SJCRH30 (cell line): ENCODE measurements around the gene TRIM60. TPM values are rescaled to one million over a fixed set of nuclear protein-coding genes. Genes with fewer than 3 reads are reported as not detected.
A peak's percentile ranks its signal among the peaks of the same experiment; 100 is the strongest.
"Not testable (repeated sequence)": the region's sequence is repeated elsewhere in the genome, so short reads cannot be mapped to it uniquely, and the experiment has no call there.

ENCODE experiments used
- DNase-seq, 2 experiments: peaks; one replicate each; pipeline ENCODE4 v3.0.0-alpha.2; 2015 to 2020
- H3K27ac ChIP-seq: fragments of 250-450 bp; sonication (Bioruptor Pico); 2 replicates; pipeline ENCODE4 v1.5.1; 2020; ENCODE audit warnings: mild to moderate bottlenecking, moderate library complexity
- H3K27me3 ChIP-seq: fragments of 250-450 bp; sonication (Bioruptor Pico); 2 replicates; pipeline ENCODE4 v1.5.1; 2020; ENCODE audit warnings: mild to moderate bottlenecking, moderate library complexity
- H3K36me3 ChIP-seq: fragments of 250-450 bp; sonication (Bioruptor Pico); 2 replicates; pipeline ENCODE4 v1.5.1; 2020; ENCODE audit warnings: mild to moderate bottlenecking, moderate library complexity
- H3K4me1 ChIP-seq: fragments of 250-450 bp; sonication (Bioruptor Pico); 2 replicates; pipeline ENCODE4 v1.5.1; 2020; ENCODE audit warnings: mild to moderate bottlenecking, moderate library complexity
- H3K4me3 ChIP-seq: fragments of 250-450 bp; sonication (Bioruptor Pico); 2 replicates; pipeline ENCODE4 v1.5.1; 2020; ENCODE audit warnings: mild to moderate bottlenecking, moderate library complexity
- H3K9me3 ChIP-seq: fragments of 250-450 bp; sonication (Bioruptor Pico); replicated peaks from 2 replicates; pipeline ENCODE4 v1.5.1; 2020; ENCODE audit warnings: mild to moderate bottlenecking, moderate library complexity
- total RNA-seq: library from RNA; depleted of rRNA; stranded (reverse); fragments of >200 nt; shearing (Covaris generic); gene quantifications from 2 replicates; pipeline ENCODE4 v1.2.3, GENCODE V29; 2014; rRNA removed

The TRIM60 gene
- not detected in 2 replicates for total RNA-seq

- Histone ChIP-seq H3K36me3 (no peaks in the 10 kb centered on the region), H3K27me3 (no peaks in the 10 kb centered on the region), H3K4me3 (no peak within 1 kb of the TSS), H3K4me1 (no peaks in the 10 kb centered on the region), H3K27ac (no peak within 1 kb of the TSS), H3K9me3 (no peaks in the 10 kb centered on the region)
- DNase-seq: no peak
Measured at GRCh38 chr4:165031436-165032211, at the start of gene TRIM60. TSS of gene TRIM60 (plus strand) at chr4:165031999. CDS start at chr4:165040073, 8,074 bp downstream.

GRCh38 chr4:164989471-164989870 lies 42.3 kb upstream of the TRIM60 start:
- H3K4me1 ChIP-seq: peaks cover 14% of the 10 kb centered on the region; the same call in 1 of the 2 replicates
- peak in 1 of 2 experiments; percentile 39 for DNase-seq
- no peaks in the 10 kb centered on the region for H3K9me3 ChIP-seq
- H3K27ac ChIP-seq: no peak overlapping the region
- no peak overlapping the region for H3K4me3 ChIP-seq
- H3K36me3 ChIP-seq: no peaks in the 10 kb centered on the region
- H3K27me3 ChIP-seq: no peaks in the 10 kb centered on the region

GRCh38 chr4:164990786-164991185 lies 41.0 kb upstream of the TRIM60 start:
- not testable (repeated sequence) for H3K9me3 ChIP-seq, H3K27ac ChIP-seq, DNase-seq, H3K4me3 ChIP-seq, H3K27me3 ChIP-seq, H3K36me3 ChIP-seq
- H3K4me1 ChIP-seq: peaks cover 14% of the 10 kb centered on the region; the same call in 1 of the 2 replicates

GRCh38 chr4:164996123-164996522 lies 35.7 kb upstream of the TRIM60 start:
- H3K27me3 ChIP-seq, DNase-seq, H3K4me3 ChIP-seq, H3K9me3 ChIP-seq, H3K4me1 ChIP-seq, H3K27ac ChIP-seq, H3K36me3 ChIP-seq: not testable (repeated sequence)

GRCh38 chr4:164997324-164997723 lies 34.5 kb upstream of the TRIM60 start:
- peak; percentile 24 to 27 for DNase-seq
- no peaks in the 10 kb centered on the region for H3K9me3 ChIP-seq

GRCh38 chr4:164997941-164998340 lies 33.9 kb upstream of the TRIM60 start:
- Histone ChIP-seq H3K27ac (no peak overlapping the region), H3K4me3 (no peak overlapping the region), H3K27me3 (no peaks in the 10 kb centered on the region), H3K9me3 (no peaks in the 10 kb centered on the region), H3K4me1 (no peaks in the 10 kb centered on the region), H3K36me3 (no peaks in the 10 kb centered on the region)
- no peak for DNase-seq

More at GRCh38 chr4:164997324-164997723, 34.5 kb upstream of the TRIM60 start:
- no peaks in the 10 kb centered on the region for H3K36me3 ChIP-seq
- no peak overlapping the region for H3K4me3 ChIP-seq
- H3K27me3 ChIP-seq: no peaks in the 10 kb centered on the region
- no peaks in the 10 kb centered on the region for H3K4me1 ChIP-seq
- no peak overlapping the region for H3K27ac ChIP-seq

GRCh38 chr4:164998526-164999080 lies 33.2 kb upstream of the TRIM60 start:
- DNase-seq, H3K36me3 ChIP-seq, H3K27ac ChIP-seq, H3K27me3 ChIP-seq, H3K4me1 ChIP-seq, H3K9me3 ChIP-seq, H3K4me3 ChIP-seq: not testable (repeated sequence)

GRCh38 chr4:165001957-165002356 lies 29.8 kb upstream of the TRIM60 start:
- DNase-seq, H3K27ac ChIP-seq, H3K36me3 ChIP-seq, H3K4me1 ChIP-seq, H3K9me3 ChIP-seq, H3K27me3 ChIP-seq, H3K4me3 ChIP-seq: not testable (repeated sequence)

GRCh38 chr4:165005352-165005925 lies 26.4 kb upstream of the TRIM60 start:
- DNase-seq: no peak
- no peak overlapping the region for H3K4me3 ChIP-seq
- no peaks in the 10 kb centered on the region for H3K36me3 ChIP-seq
- H3K4me1 ChIP-seq: no peaks in the 10 kb centered on the region
- no peaks in the 10 kb centered on the region for H3K27me3 ChIP-seq
- no peaks in the 10 kb centered on the region for H3K9me3 ChIP-seq
- H3K27ac ChIP-seq: no peak overlapping the region

GRCh38 chr4:165006456-165006855 lies 25.3 kb upstream of the TRIM60 start:
- H3K9me3 ChIP-seq: no peaks in the 10 kb centered on the region
- H3K4me3 ChIP-seq: no peak overlapping the region
- H3K36me3 ChIP-seq: no peaks in the 10 kb centered on the region
- no peak overlapping the region for H3K27ac ChIP-seq
- no peak for DNase-seq
- no peaks in the 10 kb centered on the region for H3K27me3 ChIP-seq
- H3K4me1 ChIP-seq: no peaks in the 10 kb centered on the region

- H3K9me3 ChIP-seq: no peaks in the 10 kb centered on the region
- H3K4me1 ChIP-seq: no peaks in the 10 kb centered on the region
- H3K4me3 ChIP-seq: no peak overlapping the region
- H3K27me3 ChIP-seq: no peaks in the 10 kb centered on the region
- H3K36me3 ChIP-seq: no peaks in the 10 kb centered on the region
- H3K27ac ChIP-seq: no peak overlapping the region
- no peak for DNase-seq
Measured at GRCh38 chr4:165006886-165007285, 24.9 kb upstream of the TRIM60 start.

- H3K27me3 ChIP-seq: no peaks in the 10 kb centered on the region
- DNase-seq: no peak
Measured at GRCh38 chr4:165009493-165010227, 22.1 kb upstream of the TRIM60 start.

GRCh38 chr4:165010487-165010886 lies 21.3 kb upstream of the TRIM60 start:
- no peaks in the 10 kb centered on the region for H3K27me3 ChIP-seq
- no peak overlapping the region for H3K27ac ChIP-seq
- no peak overlapping the region for H3K4me3 ChIP-seq
- no peaks in the 10 kb centered on the region for H3K4me1 ChIP-seq
- H3K36me3 ChIP-seq: no peaks in the 10 kb centered on the region
- no peaks in the 10 kb centered on the region for H3K9me3 ChIP-seq
- no peak for DNase-seq

More at GRCh38 chr4:165009493-165010227, 22.1 kb upstream of the TRIM60 start:
- no peaks in the 10 kb centered on the region for H3K36me3 ChIP-seq
- H3K27ac ChIP-seq: no peak overlapping the region
- no peaks in the 10 kb centered on the region for H3K9me3 ChIP-seq
- H3K4me3 ChIP-seq: no peak overlapping the region
- H3K4me1 ChIP-seq: no peaks in the 10 kb centered on the region

GRCh38 chr4:165010991-165011390 lies 20.8 kb upstream of the TRIM60 start:
- no peak for DNase-seq
- Histone ChIP-seq H3K36me3 (no peaks in the 10 kb centered on the region), H3K4me1 (no peaks in the 10 kb centered on the region)

GRCh38 chr4:165011403-165011802 lies 20.4 kb upstream of the TRIM60 start:
- no peak for DNase-seq
- Histone ChIP-seq H3K4me1 (no peaks in the 10 kb centered on the region), H3K4me3 (no peak overlapping the region), H3K36me3 (no peaks in the 10 kb centered on the region), H3K9me3 (no peaks in the 10 kb centered on the region), H3K27me3 (no peaks in the 10 kb centered on the region), H3K27ac (no peak overlapping the region)

More at GRCh38 chr4:165010991-165011390, 20.8 kb upstream of the TRIM60 start:
- Histone ChIP-seq H3K27me3 (no peaks in the 10 kb centered on the region), H3K4me3 (no peak overlapping the region), H3K27ac (no peak overlapping the region), H3K9me3 (no peaks in the 10 kb centered on the region)
